DMS 273 treated with DMSO at 0.1 percent for 48 hours (cell line): ENCODE measurements around the gene LIPF.
"Not testable (repeated sequence)": the region's sequence is repeated elsewhere in the genome, so short reads cannot be mapped to it uniquely, and the experiment has no call there.

Experiments used
- DNase-seq: peaks from one replicate; lab custom pipeline; 2025; lab: John Stamatoyannopoulos, UW

Gene LIPF

DNA sequence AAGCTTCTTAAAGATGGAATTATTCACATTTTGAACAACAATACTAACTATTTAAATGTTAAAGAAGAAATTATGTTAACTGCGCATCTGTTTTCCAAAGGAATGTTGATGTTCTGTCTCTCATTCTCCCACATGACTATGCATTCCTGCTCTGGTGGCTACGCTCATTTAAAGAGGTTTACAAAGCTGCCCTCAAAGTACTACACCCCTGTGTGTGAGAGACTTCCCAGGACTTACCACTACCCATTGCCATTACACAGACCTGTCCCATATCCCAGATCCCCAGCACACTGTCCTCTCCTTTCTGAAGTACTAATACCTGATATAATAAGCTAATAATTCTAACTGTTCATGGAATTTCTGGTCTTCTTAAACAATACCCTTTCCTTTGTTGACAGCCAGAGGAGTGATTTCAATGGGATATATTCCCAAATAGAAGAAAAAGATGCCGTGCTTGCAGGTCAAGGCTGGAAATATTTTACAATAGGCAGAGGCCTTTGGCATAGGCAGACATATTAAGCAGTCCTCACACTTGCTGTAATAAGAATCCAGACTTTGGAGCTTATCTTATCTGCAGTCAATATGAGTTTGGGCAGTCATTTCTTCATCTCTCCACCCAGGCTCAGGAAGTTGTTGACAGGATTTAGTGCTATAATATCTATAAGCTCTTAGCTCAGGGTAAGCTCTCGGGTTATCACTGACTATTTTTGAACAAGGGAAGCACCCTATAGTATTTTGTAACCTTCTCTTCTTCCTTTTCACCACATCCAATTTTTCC, 12.2 kb downstream of the LIPF start:
- no peak for DNase-seq

DNA sequence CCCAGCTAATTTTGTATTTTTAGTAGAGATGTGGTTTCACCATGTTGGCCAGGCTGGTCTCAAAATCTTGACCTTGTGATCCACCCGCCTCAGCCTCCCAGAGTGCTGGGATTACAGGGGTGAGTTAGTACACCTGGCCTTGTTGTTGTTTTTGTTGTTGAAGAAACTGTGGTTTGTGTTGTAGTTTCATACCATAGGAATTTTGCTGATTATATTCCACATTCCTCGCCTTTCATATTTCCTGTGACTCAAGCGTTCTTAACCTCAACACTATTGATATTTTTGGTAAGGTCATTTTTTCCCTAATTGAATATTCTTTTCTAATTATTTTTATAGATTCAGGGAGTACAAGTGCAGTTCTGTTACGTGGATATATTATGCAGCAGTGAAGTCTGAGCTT, 16.7 kb downstream of the LIPF start:
- DNase-seq: no peak

DNA sequence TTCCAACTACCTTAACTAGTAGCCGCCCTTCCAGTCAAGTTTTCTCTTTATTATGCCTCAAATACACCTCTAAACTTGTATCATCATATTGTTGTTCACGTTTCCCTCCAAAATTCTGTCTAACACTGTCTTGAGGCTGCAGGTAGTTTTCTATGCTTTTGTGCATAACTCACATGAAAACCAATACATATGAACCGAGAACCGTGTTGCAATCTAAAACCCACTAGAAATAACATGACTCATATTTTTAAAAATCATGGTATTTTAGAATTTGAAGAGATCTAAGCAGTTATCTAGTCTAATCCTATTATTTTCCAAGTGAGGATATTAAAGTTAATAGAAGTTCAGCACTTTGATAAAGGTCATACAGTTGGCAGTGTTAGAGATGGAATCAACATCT, 18.2 kb downstream of the LIPF start:
- no peak for DNase-seq

DNA sequence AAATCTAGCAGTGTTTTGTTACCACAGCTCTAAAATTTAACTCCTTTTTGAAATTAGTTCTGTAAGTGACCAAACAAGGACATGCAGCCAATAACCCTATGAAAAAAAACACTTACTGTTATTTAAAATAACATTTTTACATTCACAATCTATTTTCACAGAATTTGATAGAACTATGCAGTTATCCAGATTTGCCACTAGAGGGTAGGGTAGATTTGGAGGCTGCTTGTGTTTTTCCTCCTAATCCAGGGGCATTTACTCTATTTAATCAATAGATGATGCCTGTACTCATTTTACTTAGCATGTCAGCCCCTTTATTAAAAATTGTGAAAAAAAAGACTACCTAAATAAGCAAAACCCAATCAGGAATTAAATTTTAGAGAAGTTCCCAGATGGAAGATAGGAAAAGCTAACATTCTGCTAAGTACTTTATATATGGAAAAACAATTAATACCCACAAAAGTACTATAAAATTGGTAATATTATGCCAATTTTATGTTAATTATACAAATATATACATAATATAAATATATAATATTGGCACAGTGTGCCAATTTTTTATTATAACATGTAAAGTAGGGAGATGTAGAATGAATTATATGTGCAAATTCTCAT, 23.7 kb downstream of the LIPF start:
- DNase-seq: no peak

DNA sequence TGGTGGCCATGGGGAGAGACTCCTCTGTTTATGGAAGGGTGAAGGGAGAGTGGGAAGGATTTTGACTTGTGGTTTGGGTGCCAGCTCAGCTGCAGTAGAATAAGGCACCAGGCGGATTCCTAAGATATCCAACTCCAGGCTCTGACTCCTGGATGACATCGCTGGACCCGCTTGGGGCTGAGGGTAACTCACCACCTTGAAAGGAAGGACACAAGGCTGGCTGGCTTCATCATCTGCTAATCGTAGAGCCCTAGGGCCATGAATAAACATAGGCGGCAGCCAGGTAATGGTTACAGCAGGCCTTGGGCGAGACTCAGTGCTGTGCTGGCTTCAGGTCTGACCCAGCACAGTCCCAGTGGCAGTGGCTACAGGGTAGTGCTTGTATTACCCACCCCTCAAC, 25.1 kb downstream of the LIPF start:
- no peak for DNase-seq

DNA sequence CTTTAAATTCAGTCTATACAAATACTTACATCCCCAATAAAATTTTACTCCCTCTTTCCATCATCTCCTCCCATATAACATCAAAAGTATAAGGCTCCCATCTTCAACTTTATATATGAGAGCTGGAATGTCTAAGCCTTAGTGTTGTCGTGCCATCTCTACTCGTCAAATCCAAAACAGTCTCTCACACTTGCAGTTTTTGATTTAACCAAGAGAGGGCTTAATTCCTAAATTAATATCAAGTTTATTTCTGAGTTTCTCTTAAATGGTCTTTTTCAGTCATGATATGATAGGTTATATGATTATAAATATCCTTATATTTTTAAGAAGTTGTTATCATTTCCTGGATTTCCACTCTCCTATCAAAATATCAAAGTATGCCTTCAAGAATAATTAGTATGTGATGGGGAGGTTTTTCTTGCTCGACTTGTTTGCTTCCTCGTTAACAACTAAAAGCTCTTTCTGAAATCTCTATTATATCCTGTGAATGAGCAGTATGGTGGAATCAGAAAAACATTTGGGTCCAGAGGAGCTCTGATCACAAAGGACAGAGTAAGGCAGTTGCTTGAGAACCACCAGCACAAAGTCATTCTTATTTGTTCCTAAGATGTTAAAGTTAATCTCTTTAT, 29.3 kb downstream of the LIPF start:
- no peak for DNase-seq

DNA sequence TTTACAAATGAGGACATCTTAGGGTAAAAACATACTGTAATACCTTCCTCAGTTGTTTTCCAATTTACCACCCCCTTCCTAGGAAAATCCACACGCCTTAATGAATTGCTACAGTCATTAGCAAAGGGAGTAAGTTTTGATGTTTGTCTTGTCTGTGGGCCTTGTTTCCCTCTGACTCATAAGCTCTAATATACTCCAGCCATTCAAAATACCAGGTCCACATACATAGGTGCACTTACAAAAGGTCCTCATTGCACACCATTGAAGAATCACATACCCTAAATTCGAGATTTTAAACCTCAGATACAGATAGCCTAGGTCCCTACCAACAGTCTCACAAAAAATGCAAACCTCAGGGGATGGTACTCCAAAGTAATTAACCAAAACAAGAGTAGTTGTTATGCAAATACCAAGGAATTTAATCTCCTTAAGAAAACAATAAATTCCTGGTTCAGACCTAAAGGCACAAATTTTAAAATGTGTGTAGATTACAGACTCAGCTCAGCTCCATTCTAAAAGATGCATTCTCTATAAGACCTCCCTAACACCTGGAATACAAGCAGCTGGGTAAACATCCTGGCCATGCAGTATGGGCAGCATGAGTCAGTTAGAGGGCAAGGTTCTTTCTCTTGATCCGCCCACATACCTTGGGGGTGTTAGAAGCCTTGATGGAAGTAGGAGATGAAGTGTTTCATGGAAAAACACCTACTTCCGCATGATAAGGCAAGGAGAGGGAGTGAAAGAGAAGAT, 38.8 kb downstream of the LIPF start:
- DNase-seq: no peak

DNA sequence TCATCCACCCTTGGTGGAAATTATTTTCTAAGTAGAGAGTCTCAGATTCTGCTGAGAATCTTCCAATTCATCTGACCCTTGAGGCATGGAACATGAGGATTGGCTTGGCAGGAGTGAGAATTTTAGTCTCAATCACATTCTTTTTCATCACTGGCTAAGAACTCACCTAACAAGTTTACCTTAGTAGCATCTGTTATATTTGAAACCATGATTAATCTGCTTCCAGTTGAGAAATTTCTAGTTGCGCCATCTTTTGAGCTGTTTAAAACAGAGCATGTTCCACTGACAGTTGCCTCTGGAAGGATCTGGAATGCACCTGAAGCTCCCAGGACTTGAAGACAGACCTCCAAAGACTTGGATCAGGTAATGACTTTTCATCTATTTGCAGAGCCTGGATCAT, 41.7 kb downstream of the LIPF start, which contains the start of gene LIPK:
TSS of gene LIPK (plus strand) at position 292 of the 400 bp plus-strand sequence. CDS start 18,295 bp downstream, outside the sequence.
- no peak for DNase-seq

DNA sequence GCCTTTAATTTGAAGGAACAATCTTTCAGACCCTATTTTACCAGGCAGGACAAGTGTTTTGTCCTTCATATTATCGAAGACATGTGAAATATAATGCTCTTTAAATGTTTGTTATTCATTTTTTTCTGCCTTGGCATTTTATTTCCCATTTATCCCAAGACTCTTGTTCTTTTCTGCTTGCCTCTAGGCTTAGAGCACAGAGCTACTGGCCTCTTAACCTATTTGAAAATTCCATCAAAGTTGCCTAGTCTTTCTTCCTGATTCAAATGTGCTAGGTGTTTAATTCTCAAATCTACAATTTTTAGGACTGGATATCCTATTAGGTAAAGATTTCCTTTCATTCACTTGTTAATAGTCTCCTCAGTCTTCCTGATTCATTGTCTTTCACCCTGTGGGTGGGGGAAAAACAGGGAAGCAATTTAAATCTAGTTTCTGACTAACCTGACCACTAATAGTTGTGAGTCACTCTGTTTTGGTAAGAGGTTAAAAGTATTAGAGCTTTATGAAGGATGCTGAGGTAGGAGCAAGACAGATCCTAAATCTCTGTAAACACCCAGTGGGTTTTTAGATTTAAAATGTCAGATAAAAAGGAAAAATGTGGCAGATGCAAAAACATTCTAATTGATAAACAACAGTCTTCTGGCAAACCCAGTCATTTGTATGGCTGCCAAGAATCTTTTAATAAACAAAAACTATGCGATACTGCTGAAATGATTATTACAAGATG, 43.4 kb downstream of the LIPF start:
- no peak for DNase-seq

DNA sequence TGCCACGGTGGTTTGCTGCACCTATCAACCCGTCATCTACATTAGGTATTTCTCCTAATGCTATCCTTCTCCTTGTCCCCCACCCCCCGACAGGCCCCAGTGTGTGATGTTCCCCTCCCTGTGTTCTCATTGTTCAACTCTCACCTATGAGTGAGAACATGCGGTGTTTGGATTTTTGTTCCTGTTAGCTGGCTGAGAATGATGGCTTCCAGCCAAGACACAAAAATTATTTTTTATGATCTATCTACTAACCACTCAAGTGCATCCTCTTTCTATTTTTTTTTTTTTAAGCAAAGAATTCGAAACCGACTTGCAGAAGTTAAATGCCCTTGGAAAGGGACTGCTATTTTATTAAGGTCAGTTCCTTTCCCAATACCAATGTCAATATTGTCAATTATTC, 45.1 kb downstream of the LIPF start:
- DNase-seq: not testable (repeated sequence)

DNA sequence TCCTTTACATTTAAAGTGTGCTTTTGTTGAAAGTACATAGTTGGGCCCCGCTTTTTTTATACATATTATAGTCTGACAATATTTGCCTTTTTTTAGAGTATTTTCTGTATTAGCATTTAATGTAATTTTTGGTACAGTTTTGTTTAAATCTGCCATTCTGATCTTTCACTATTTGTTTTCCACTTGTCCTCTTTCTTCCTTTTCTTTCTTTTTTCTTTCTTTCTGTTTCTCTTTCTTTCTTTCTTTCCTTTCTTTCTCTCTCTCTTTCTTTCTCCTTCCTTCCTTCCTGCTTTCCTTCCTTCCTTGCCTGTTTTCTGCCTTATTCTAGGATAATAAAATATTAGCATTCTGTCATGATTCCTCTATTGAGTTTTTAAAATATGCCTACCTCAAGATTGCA, 51.3 kb downstream of the LIPF start:
- no peak for DNase-seq

DNA sequence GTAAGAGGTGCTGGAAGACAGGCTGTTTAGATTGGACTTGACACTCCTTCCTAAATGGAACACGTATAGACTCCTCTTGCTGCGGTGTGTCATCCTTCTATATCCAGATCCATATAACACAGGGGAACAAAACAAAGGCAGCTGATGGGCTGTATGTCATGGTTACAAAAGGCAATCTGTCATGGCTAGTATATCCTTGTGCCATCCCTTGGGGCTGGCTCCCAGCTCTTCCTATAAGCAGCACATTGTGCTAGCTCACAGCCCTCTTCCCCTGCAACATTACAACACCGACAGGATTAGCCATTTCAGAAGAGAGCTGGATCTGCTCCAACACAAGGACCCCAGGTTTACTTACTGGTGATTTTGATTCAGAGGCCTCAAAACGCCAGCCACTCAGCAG, 57.1 kb downstream of the LIPF start:
- DNase-seq: no peak

DNA sequence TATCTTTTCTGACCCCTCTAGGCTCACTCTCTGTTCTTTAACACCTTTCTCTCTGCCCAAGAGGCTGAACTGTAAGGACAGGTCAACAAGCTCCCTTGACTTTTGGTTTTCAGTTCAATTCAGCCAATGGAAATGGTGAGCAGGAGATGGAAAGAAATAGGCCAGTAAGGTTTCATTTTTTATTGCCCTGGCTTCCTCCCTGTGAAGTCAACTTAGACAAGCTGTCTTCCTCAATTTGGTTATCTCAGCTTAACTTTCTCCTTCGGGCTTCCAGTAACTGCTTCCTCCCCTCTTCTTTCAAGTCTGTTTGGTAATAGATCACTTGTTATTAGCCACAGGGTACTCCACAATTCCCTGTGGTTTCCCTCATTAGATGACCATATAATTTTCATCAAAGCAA, 61.6 kb downstream of the LIPF start:
- no peak for DNase-seq

DNA sequence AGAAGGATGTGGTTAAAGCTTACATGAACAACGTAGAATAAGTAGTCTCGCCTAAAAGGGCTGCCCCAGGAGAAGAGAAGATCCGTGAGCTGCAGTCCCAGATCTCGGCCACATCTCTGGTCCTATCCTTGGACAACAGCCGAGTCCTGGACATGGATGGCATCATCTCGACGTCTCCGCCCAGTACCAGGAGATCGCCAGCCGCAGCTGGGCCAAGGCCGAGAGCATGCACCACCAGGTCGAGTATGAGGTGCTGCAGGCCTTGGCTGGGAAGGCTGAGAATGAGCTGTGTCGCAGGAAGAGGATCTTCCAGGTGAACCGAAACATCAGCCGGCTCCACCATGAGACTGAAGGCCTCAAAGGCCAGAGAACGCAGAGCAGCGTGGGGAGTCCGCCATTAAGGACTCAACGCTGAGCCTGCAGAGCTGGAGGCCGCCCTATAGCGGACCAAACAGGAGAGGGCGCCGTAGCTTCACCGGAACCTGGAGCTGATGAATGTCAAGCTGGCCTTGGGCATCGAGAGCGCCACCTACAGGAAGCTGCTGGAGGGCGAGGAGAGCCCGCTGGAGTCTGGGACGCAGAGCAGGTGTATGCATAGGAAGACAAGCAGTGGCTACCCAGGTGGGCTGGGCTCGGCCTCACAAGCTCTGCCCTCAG, 64.0 kb downstream of the LIPF start:
- no peak for DNase-seq
